ENCODE measurements around the gene SEMA6A.

GRCh38 chr5:116415989-116416388 is 158.6 kb downstream of the SEMA6A start:
- TF ChIP-seq, protein P1, sequence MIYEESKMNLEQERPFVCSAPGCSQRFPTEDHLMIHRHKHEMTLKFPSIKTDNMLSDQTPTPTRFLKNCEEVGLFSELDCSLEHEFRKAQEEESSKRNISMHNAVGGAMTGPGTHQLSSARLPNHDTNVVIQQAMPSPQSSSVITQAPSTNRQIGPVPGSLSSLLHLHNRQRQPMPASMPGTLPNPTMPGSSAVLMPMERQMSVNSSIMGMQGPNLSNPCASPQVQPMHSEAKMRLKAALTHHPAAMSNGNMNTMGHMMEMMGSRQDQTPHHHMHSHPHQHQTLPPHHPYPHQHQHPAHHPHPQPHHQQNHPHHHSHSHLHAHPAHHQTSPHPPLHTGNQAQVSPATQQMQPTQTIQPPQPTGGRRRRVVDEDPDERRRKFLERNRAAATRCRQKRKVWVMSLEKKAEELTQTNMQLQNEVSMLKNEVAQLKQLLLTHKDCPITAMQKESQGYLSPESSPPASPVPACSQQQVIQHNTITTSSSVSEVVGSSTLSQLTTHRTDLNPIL (CRISPR knock-in tag; IDR thresholded peaks at IDR 0.05; ENCODE audit: low read depth): no peak
- no peak for TF ChIP-seq PATZ1 (CRISPR knock-in tag; IDR thresholded peaks at IDR 0.05; ENCODE audit: borderline replicate concordance)
- TF ChIP-seq RARB (CRISPR knock-in tag; IDR thresholded peaks at IDR 0.05): no peak
- no peak for TF ChIP-seq ZFP3 (CRISPR knock-in tag; IDR thresholded peaks at IDR 0.05)
- no peak for TF ChIP-seq TOX (CRISPR knock-in tag; IDR thresholded peaks at IDR 0.05; ENCODE audit: borderline replicate concordance)
- TF ChIP-seq CSRNP3 (CRISPR knock-in tag; IDR thresholded peaks at IDR 0.05): no peak
- TF ChIP-seq ZNF70 (CRISPR knock-in tag; IDR thresholded peaks at IDR 0.05): no peak
- TF ChIP-seq ISL1 (CRISPR knock-in tag; IDR thresholded peaks at IDR 0.05): no peak
- TF ChIP-seq ARNTL (CRISPR knock-in tag; IDR thresholded peaks at IDR 0.05; ENCODE audit: borderline replicate concordance, low read depth): no peak
- TF ChIP-seq ZNF565 (CRISPR knock-in tag; conservative IDR thresholded peaks at IDR 0.05; ENCODE audit: low read depth): no peak
- TF ChIP-seq TSHZ2 (CRISPR knock-in tag; IDR thresholded peaks at IDR 0.05): no peak
- TF ChIP-seq POU6F1 (CRISPR knock-in tag; IDR thresholded peaks at IDR 0.05; ENCODE audit: borderline replicate concordance, low read depth): no peak
- no peak for TF ChIP-seq ZC3H10 (CRISPR knock-in tag; IDR thresholded peaks at IDR 0.05)
- TF ChIP-seq ESRRG (CRISPR knock-in tag; IDR thresholded peaks at IDR 0.05): no peak
